Type B pancreatic cell (in vitro differentiated cells): ENCODE results near the gene SYT5. TPM values are rescaled to one million over a fixed set of nuclear protein-coding genes. Genes with fewer than 3 reads are reported as not detected.

Experiments used
- DNase-seq: peaks from one replicate; pipeline ENCODE4 v3.0.0; 2021; ENCODE audit warnings: mixed read lengths; ENCODE audit not compliant: unreplicated experiment; ENCODE audit errors: extremely low spot score
- H3K27ac Mint-ChIP-seq: 2 replicates; pipeline ENCODE4 v1.8.0; 2021; ENCODE audit warnings: mild to moderate bottlenecking, mixed read lengths
- H3K27me3 Mint-ChIP-seq: 2 replicates; pipeline ENCODE4 v1.8.0; 2021; ENCODE audit warnings: mixed read lengths
- H3K36me3 Mint-ChIP-seq: 2 replicates; pipeline ENCODE4 v1.8.0; 2021; ENCODE audit warnings: mixed read lengths
- H3K4me1 Mint-ChIP-seq: one replicate; pipeline ENCODE4 v1.8.0; 2021; ENCODE audit warnings: mixed read lengths; ENCODE audit not compliant: unreplicated experiment
- H3K4me3 Mint-ChIP-seq: 2 replicates; pipeline ENCODE4 v1.8.0; 2021; ENCODE audit warnings: mild to moderate bottlenecking, mixed read lengths
- H3K9me3 Mint-ChIP-seq: 2 replicates; pipeline ENCODE4 v1.8.0; 2021; ENCODE audit warnings: mixed read lengths
- total RNA-seq: library from RNA; stranded (reverse); gene quantifications from 2 replicates; pipeline ENCODE4 v1.2.1, GENCODE V29; 2021; ENCODE audit warnings: low replicate concordance
- TF ChIP-seq, protein P1 (sequence below): fragments of 200-600 bp; sonication (generic); conservative IDR thresholded peaks from 2 replicates; pipeline ENCODE4 v1.5.0; 2021; ENCODE audit warnings: antibody characterized with exemption, mild to moderate bottlenecking

Gene SYT5
- total RNA-seq, 1 donor from 2014 or later, result 5.0 TPM

DNA sequence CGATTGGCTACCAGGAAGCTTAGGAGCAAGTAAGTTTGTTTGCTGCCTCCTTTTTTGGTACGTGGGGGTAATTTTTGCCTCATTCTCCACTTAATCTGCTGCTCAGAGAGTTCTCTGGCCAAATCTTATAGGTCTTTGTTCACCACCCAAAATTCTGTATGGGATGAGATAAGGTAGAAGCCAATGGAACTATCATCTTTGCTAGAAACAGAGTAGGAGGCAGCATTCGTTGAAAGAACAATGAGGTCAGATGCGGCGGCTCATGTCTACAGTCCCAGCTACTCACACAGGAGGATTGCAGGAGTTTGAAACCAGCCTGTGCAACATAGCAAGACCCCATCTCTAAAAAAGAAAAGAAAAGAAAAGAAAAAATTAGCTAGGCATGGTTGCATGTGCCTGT lies 8.6 kb downstream of the SYT5 start:
- no peaks in the 10 kb centered on the region for H3K9me3 Mint-ChIP-seq
- no peaks in the 10 kb centered on the region for H3K36me3 Mint-ChIP-seq
- TF ChIP-seq, protein P1, sequence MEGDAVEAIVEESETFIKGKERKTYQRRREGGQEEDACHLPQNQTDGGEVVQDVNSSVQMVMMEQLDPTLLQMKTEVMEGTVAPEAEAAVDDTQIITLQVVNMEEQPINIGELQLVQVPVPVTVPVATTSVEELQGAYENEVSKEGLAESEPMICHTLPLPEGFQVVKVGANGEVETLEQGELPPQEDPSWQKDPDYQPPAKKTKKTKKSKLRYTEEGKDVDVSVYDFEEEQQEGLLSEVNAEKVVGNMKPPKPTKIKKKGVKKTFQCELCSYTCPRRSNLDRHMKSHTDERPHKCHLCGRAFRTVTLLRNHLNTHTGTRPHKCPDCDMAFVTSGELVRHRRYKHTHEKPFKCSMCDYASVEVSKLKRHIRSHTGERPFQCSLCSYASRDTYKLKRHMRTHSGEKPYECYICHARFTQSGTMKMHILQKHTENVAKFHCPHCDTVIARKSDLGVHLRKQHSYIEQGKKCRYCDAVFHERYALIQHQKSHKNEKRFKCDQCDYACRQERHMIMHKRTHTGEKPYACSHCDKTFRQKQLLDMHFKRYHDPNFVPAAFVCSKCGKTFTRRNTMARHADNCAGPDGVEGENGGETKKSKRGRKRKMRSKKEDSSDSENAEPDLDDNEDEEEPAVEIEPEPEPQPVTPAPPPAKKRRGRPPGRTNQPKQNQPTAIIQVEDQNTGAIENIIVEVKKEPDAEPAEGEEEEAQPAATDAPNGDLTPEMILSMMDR, result no peak
- H3K4me3 Mint-ChIP-seq, result peak overlapping the region; percentile 68
- peaks cover 77% of the 10 kb centered on the region for H3K27me3 Mint-ChIP-seq
- no peak for DNase-seq
- peaks cover 8% of the 10 kb centered on the region for H3K4me1 Mint-ChIP-seq
- H3K27ac Mint-ChIP-seq, result no peak overlapping the region

DNA sequence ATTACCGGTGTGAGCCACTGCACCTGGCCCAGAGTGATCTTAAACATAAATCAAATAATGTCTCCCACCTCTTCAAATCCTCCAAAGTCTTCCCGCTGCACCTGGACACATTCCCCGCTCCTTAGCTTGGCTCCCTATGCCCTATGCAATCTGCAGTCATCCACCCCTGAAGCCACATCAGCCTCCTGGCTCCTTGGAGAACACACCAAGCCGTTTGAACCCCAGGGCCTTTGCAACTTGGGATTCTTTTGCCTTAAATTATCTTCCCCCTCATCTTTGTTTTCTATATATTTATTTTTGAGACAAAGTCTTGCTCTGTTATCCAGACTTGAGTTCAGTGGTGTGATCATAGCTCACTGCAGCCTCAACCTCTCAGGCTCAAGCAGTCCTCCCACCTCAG lies 11.0 kb downstream of the SYT5 start:
- H3K4me3 Mint-ChIP-seq, result no peak overlapping the region
- H3K36me3 Mint-ChIP-seq, result no peaks in the 10 kb centered on the region
- H3K27me3 Mint-ChIP-seq, result peaks cover 64% of the 10 kb centered on the region
- no peak overlapping the region for H3K27ac Mint-ChIP-seq
- TF ChIP-seq, protein P1, result no peak
- H3K9me3 Mint-ChIP-seq, result no peaks in the 10 kb centered on the region
- peaks cover 9% of the 10 kb centered on the region for H3K4me1 Mint-ChIP-seq
- DNase-seq, result no peak

DNA sequence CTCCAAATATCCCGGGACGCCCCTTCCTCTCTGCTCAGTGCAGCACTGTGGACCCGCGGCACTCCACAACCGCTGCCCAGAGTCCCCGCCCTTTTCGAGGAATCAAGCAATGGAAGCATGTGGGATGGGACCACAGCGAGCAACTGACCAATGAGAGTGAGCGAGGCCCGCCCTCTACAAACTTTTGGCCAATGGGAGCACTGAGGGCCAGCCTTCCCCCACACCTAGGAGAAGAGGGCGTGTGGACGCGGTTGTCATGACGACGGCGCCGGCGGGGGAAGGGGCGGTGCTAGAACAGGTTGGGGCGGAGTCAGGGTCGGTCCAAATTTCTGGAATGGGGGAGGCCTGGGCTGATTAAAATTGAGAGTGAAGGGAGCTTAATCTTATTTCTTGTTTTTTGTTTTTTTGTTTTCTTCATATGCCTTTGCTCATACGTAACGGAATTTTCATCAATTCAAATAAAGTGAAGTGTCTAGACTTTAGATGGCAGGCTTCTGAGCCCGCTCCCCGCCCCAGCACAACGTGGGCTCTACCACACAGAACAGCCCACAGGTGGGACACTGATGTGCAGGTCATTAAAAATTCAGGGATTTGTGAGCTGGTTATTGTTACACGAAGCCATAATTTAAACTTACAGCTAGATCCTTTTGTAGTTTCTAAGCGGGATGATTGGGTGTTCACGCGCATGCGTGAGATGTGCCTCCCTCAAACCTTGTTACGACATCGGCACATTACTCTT lies 13.4 kb downstream of the SYT5 start, which contains the start of gene DNAAF3:
Gene DNAAF3, minus strand, starts transcription at position 84 of the 739 bp plus-strand sequence. CDS start 200 bp downstream, outside the sequence.
- Mint-ChIP-seq H3K27me3 (peaks cover 50% of the 10 kb centered on the region), H3K27ac (peak within 1 kb of the TSS; percentile 98), H3K9me3 (no peaks in the 10 kb centered on the region), H3K36me3 (no peaks in the 10 kb centered on the region), H3K4me3 (peak within 1 kb of the TSS; percentile 98), H3K4me1 (peaks cover 9% of the 10 kb centered on the region)
- TF ChIP-seq, protein P1, result peak; percentile 49
- DNase-seq, result peak; percentile 98

DNA sequence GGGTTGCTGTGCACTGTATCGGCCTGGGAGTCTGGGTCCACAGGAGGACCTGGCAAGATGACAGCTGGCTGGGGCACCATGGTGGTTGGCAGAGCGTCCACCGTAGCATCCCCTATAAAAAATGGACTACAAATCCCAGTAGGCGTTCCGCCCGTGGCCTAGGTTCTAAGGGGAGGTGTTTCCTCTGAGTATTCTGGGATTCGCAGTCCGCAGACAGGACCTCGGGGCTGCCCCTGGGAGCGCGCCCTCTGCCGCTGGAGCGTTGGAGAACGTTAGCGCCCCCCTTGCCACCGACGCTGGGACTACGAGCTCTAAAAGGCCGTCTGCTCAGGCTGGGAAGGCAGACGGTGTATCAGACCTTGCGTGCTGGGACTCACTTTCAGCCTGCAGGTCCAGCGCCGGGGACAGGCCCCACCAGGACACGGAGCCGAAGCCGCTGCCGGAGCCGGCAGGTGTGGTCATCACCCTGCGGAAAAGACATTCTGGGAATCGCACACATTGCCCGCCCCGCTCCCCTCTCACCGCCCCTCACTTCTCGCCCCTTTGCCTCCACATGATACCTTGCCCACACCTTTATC lies 14.0 kb downstream of the SYT5 start:
- Mint-ChIP-seq H3K4me3 (peak overlapping the region; percentile 98), H3K36me3 (no peaks in the 10 kb centered on the region), H3K27ac (peak overlapping the region; percentile 98), H3K9me3 (no peaks in the 10 kb centered on the region), H3K27me3 (peaks cover 43% of the 10 kb centered on the region), H3K4me1 (peaks cover 9% of the 10 kb centered on the region)
- TF ChIP-seq, protein P1, result peak; percentile 81
- no peak for DNase-seq

DNA sequence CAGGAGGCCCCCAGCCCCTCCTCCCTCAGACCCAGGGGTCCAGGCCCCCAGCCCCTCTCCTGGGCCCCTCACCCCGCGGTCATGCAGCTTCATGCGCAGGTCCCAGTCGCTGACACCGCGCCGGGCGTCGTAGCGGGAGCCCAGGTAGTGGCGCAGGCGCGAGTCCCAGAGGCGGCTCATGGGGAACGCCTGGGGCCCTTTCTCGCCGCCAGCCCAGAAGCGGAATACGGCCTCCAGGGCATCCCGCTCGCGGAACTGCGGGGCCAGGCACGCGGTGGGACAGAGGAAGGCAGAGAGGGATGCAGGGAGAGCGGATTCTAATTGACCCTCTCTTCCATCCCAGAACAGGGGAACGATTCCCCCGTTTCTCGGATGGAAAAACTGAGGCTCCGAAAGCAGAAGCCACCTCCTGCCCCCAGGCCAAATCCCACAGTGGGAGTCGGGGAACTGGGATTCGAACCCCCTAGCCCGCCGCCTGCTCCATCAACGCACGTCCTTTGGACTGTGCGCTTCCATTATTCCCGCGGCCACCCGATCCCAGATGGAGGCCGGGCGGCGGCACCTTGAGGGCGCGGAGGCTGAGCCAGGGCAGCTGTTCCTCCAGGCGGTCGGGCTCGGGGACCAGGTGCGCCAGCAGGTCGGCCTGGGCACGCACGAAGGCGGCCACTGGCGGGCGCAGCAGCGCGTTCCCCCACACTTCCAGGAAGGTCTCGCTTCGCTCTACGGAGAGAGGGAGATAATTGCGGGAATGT lies 18.3 kb downstream of the SYT5 start:
- Mint-ChIP-seq H3K9me3 (no peaks in the 10 kb centered on the region), H3K4me1 (peaks cover 4% of the 10 kb centered on the region), H3K36me3 (no peaks in the 10 kb centered on the region), H3K4me3 (no peak overlapping the region), H3K27ac (no peak overlapping the region), H3K27me3 (peaks cover 51% of the 10 kb centered on the region)
- DNase-seq, result no peak
- TF ChIP-seq, protein P1, result no peak
